ENCODE results near the gene DDX17. TPM values are rescaled to one million over a fixed set of nuclear protein-coding genes. Genes with fewer than 3 reads are reported as not detected.

The DDX17 gene
- total and polyA plus RNA-seq, 2 of the 4 experiments (the other 2 are of a cell fraction), result 240 to 371 TPM

- Histone ChIP-seq H3K4ac (ENCODE audit: low read depth, low read length) (peak overlapping the region; percentile 100), H3K14ac (replicated peaks; ENCODE audit: low read depth, low read length) (peak overlapping the region; percentile 100), H3K9me3 (ENCODE audit: control insufficient read depth, insufficient read depth, low read length) (no peaks in the 10 kb centered on the region), H3K18ac (ENCODE audit: low read depth, low read length) (peak overlapping the region; percentile 91), H3K9me1 (ENCODE audit: insufficient read depth, low read length) (peaks cover 6% of the 10 kb centered on the region), H4K20me1 (ENCODE audit: insufficient read depth, low read length) (peaks cover 47% of the 10 kb centered on the region), H4K8ac (ENCODE audit: low read depth in 2 of 2, low read length in 2 of 2) (peak overlapping the region; percentile 86 to 100), H3K4me2 (ENCODE audit: low read depth, low read length) (peak overlapping the region; percentile 96), H3K23ac (ENCODE audit: low read depth, low read length) (peak overlapping the region; percentile 100), H2BK5ac (ENCODE audit: low read depth, low read length, poor library complexity, severe bottlenecking) (peak overlapping the region; percentile 97), H3K36me3 (ENCODE audit: control insufficient read depth, insufficient read depth, low read length) (peaks cover 16% of the 10 kb centered on the region), H2AK9ac (replicated peaks; ENCODE audit: low read depth, low read length, poor library complexity) (peak overlapping the region; percentile 100), H2AK5ac (ENCODE audit: low read depth, low read length) (peak overlapping the region; percentile 100), H4K91ac (ENCODE audit: insufficient read depth, low read depth, low read length) (peak overlapping the region; percentile 99), H3K79me1 (ENCODE audit: low read depth in 1 of 2, low read length in 2 of 2) (peaks cover 4 to 17% of the 10 kb centered on the region in 2 experiments; a peak in 3 of 4 replicates), H2BK15ac (ENCODE audit: low read depth, low read length) (no peak overlapping the region), H3K4me3 (ENCODE audit: insufficient read depth, low read depth, low read length) (peak overlapping the region; percentile 70), H3K27ac (ENCODE audit: insufficient read depth, low read length) (peak overlapping the region; percentile 94), H3K9ac (ENCODE audit: low read depth, low read length) (peak overlapping the region; percentile 95), H2BK120ac (ENCODE audit: low read depth, low read length) (peak overlapping the region; percentile 84), H3K4me1 (ENCODE audit: control insufficient read depth, insufficient read depth, low read length) (peaks cover 7% of the 10 kb centered on the region), H2BK20ac (ENCODE audit: low read depth, low read length) (no peak overlapping the region), H3K56ac (ENCODE audit: extremely low read depth, insufficient read depth, low read length) (peak overlapping the region; percentile 97), H4K5ac (ENCODE audit: low read depth, low read length) (peak overlapping the region; percentile 90), H3K27me3 (ENCODE audit: control insufficient read depth, insufficient read depth, low read length) (no peaks in the 10 kb centered on the region), H2AFZ (replicated peaks; ENCODE audit: low read length, poor library complexity) (peak overlapping the region; percentile 97)
- CTCF ChIA-PET, result no interaction called here
- intact Hi-C loops (cut with micrococcal nuclease) (no loop called here), in situ Hi-C loops (cut with MboI; ENCODE audit: low sequenced_read_pairs) (no loop called here), dilution Hi-C loops (cut with HindIII; ENCODE audit: low sequenced_read_pairs, unreplicated experiment) (no loop called here)
- POLR2A ChIA-PET (ENCODE audit: unreplicated experiment), result no interaction called here
- ATAC-seq (ENCODE audit: low read depth), result peak; percentile 48
- peak; percentile 46 for DNase-seq
- WGBS, 2 experiments (ENCODE audit: extremely low coverage in 2 of 2, insufficient read length in 1 of 2), result 0% methylated on average over 39 of the region's 69 CpGs; no CpG with 5 or more reads in 1 of the 2 experiments
- peak; percentile 56; the same call in 1 of the 2 replicates for TF ChIP-seq CHD1 (IDR thresholded peaks at IDR 0.05; ENCODE audit: low read depth, low read length)
- no peak for TF ChIP-seq MAFK (IDR thresholded peaks at IDR 0.05; ENCODE audit: low read depth, low read length)
- peak; percentile 56; the same call in 1 of the 2 replicates for TF ChIP-seq MAZ (IDR thresholded peaks at IDR 0.05; ENCODE audit: borderline replicate concordance, low read depth, low read length)
- TF ChIP-seq MXI1 (IDR thresholded peaks at IDR 0.05; ENCODE audit: borderline replicate concordance, low read depth, low read length), result peak; percentile 48; the same call in 1 of the 2 replicates
- no TSS peak for BruUV-seq (replicated peaks)
Observed at GRCh38 chr22:38505541-38506117, 482 bp downstream of the DDX17 start.
